Neural progenitor cell (in vitro differentiated cells): ENCODE data around the gene RBP5. TPM values are rescaled to one million over a fixed set of nuclear protein-coding genes. Genes with fewer than 3 reads are reported as not detected.

ENCODE experiments used
- DNase-seq: peaks from one replicate; pipeline ENCODE4 v3.0.0-alpha.2; 2016; ENCODE audit warnings: low spot score
- H2AFZ ChIP-seq: fragments of 200-600 bp; sonication (generic); replicated peaks from 2 replicates; pipeline ENCODE4 v1.6.1; 2016; ENCODE audit warnings: antibody characterized with exemption
- H3F3A ChIP-seq: fragments of 200-600 bp; sonication (generic); 2 replicates; pipeline ENCODE4 v1.6.1; 2016; ENCODE audit warnings: antibody characterized with exemption, low read depth
- H3K27ac ChIP-seq: fragments of 200-600 bp; sonication (generic); 2 replicates; pipeline ENCODE4 v1.5.1; 2016; ENCODE audit warnings: mild to moderate bottlenecking
- H3K27me3 ChIP-seq: fragments of 200-600 bp; sonication (generic); 2 replicates; pipeline ENCODE4 v1.6.1; 2016; ENCODE audit warnings: mild to moderate bottlenecking, moderate library complexity
- H3K36me3 ChIP-seq: fragments of 200-600 bp; sonication (generic); 2 replicates; pipeline ENCODE4 v1.5.1; 2016
- H3K4me1 ChIP-seq: fragments of 200-600 bp; sonication (generic); 2 replicates; pipeline ENCODE4 v1.6.1; 2016; ENCODE audit warnings: mixed run types
- H3K4me2 ChIP-seq: fragments of 200-600 bp; sonication (generic); 2 replicates; pipeline ENCODE4 v1.6.1; 2016
- H3K4me3 ChIP-seq: fragments of 200-600 bp; sonication (generic); 2 replicates; pipeline ENCODE4 v1.5.1; 2016
- H3K79me2 ChIP-seq: fragments of 200-600 bp; sonication (generic); 2 replicates; pipeline ENCODE4 v1.6.1; 2016; ENCODE audit warnings: low read depth
- H3K9ac ChIP-seq: fragments of 200-600 bp; sonication (generic); 2 replicates; pipeline ENCODE4 v1.6.1; 2016
- H3K9me3 ChIP-seq: fragments of 200-600 bp; sonication (generic); 2 replicates; pipeline ENCODE4 v1.5.1; 2016; ENCODE audit warnings: low read depth
- H4K20me1 ChIP-seq: fragments of 200-600 bp; sonication (generic); 2 replicates; pipeline ENCODE4 v1.6.1; 2016; ENCODE audit warnings: low read depth
- H3K27ac Mint-ChIP-seq: 3 replicates; pipeline ENCODE4 v1.8.0; 2021; ENCODE audit warnings: mixed read lengths
- H3K27me3 Mint-ChIP-seq: 2 replicates; pipeline ENCODE4 v1.8.0; 2022; ENCODE audit warnings: low read depth, mild to moderate bottlenecking, inconsistent platforms, moderate library complexity, mixed read lengths; ENCODE audit not compliant: insufficient read depth
- H3K36me3 Mint-ChIP-seq: 3 replicates; pipeline ENCODE4 v1.8.0; 2021; ENCODE audit warnings: mixed read lengths
- H3K4me1 Mint-ChIP-seq: 3 replicates; pipeline ENCODE4 v1.8.0; 2021; ENCODE audit warnings: mixed read lengths
- H3K4me3 Mint-ChIP-seq: 3 replicates; pipeline ENCODE4 v1.8.0; 2021; ENCODE audit warnings: mild to moderate bottlenecking, moderate library complexity, mixed read lengths
- H3K9me3 Mint-ChIP-seq: 3 replicates; pipeline ENCODE4 v1.8.0; 2020; ENCODE audit warnings: mixed read lengths
- EZH2 ChIP-seq: fragments of 200-600 bp; sonication (generic); IDR thresholded peaks from 2 replicates; pipeline ENCODE4 v1.6.1; 2017; ENCODE audit warnings: antibody characterized with exemption, mild to moderate bottlenecking, moderate library complexity
- EZH2phosphoT487 ChIP-seq: fragments of 200-600 bp; sonication (generic); IDR thresholded peaks from 2 replicates; pipeline ENCODE4 v1.6.1; 2017; ENCODE audit warnings: antibody characterized with exemption
- small RNA-seq: library from RNA; depleted of rRNA; stranded (forward); fragments of <200 nt; gene quantifications from one replicate; pipeline ENCODE3, GENCODE V24; 2015
- total RNA-seq: library from RNA; depleted of rRNA; stranded (reverse); fragments of >200 nt; gene quantifications from 2 replicates; pipeline ENCODE4 v1.2.3, GENCODE V29; 2015; ENCODE audit warnings: low replicate concordance
- TF ChIP-seq, protein P1 (sequence below): fragments of 200-600 bp; sonication (generic); IDR thresholded peaks from 2 replicates; pipeline ENCODE4 v1.5.1; 2017; ENCODE audit warnings: antibody characterized with exemption, mild to moderate bottlenecking

RBP5 gene
- total RNA-seq, 1 donor from 2014 or later, result not detected

DNA sequence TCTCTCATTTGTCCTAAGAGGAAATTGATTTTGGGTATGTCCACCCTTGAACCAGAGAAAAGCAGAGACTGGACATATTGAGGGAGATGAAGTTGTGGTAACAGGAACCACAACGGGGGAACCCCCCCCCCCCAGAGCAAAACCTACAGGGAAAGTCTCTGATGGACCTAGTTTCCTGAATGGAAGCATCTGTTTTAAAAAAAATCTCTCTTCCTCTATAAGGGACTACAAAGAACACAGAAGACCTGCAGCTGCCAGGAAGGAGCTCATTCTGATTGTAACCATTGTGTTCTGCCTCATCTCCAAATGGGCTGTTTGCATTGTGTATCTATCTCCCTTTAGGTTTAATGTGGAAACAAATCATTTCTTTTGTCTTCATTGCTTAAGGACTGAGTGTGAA, 54.7 kb downstream of the RBP5 start:
- TF ChIP-seq EZH2, result no peak
- TF ChIP-seq EZH2phosphoT487, result no peak
- TF ChIP-seq, protein P1, sequence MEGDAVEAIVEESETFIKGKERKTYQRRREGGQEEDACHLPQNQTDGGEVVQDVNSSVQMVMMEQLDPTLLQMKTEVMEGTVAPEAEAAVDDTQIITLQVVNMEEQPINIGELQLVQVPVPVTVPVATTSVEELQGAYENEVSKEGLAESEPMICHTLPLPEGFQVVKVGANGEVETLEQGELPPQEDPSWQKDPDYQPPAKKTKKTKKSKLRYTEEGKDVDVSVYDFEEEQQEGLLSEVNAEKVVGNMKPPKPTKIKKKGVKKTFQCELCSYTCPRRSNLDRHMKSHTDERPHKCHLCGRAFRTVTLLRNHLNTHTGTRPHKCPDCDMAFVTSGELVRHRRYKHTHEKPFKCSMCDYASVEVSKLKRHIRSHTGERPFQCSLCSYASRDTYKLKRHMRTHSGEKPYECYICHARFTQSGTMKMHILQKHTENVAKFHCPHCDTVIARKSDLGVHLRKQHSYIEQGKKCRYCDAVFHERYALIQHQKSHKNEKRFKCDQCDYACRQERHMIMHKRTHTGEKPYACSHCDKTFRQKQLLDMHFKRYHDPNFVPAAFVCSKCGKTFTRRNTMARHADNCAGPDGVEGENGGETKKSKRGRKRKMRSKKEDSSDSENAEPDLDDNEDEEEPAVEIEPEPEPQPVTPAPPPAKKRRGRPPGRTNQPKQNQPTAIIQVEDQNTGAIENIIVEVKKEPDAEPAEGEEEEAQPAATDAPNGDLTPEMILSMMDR, result no peak
- H4K20me1 ChIP-seq, result no peaks in the 10 kb centered on the region
- H3K27me3 Mint-ChIP-seq, result peaks cover 3% of the 10 kb centered on the region
- no peak overlapping the region for H3K4me3 ChIP-seq
- H3K4me2 ChIP-seq, result no peak overlapping the region
- H3K36me3 Mint-ChIP-seq, result no peaks in the 10 kb centered on the region
- H2AFZ ChIP-seq, result no peak overlapping the region
- no peak overlapping the region for H3K9ac ChIP-seq
- no peak overlapping the region for H3K27ac Mint-ChIP-seq
- H3K4me1 ChIP-seq, result peaks cover 4% of the 10 kb centered on the region
- H3K79me2 ChIP-seq, result no peaks in the 10 kb centered on the region
- no peaks in the 10 kb centered on the region for H3K36me3 ChIP-seq
- no peaks in the 10 kb centered on the region for H3K27me3 ChIP-seq
- H3F3A ChIP-seq, result no peaks in the 10 kb centered on the region
- H3K9me3 ChIP-seq, result no peaks in the 10 kb centered on the region
- no peak for DNase-seq
- H3K4me1 Mint-ChIP-seq, result no peaks in the 10 kb centered on the region
- no peak overlapping the region for H3K4me3 Mint-ChIP-seq
- no peaks in the 10 kb centered on the region for H3K9me3 Mint-ChIP-seq
- H3K27ac ChIP-seq, result no peak overlapping the region

Small RNA genes within 50 kb of the gene (small RNA-seq; reads per million reads assigned to genes)
- gene RNU6-485P, result not detected

Other genes starting within 250 kb of the RBP5 start
- gene LRRC23, start 224.1 kb downstream of the RBP5 start, total RNA-seq, result 4.1 and 5.2 TPM in 2 replicates
- 82.2 and 136 TPM in 2 replicates for gene ENO2, start 214.3 kb downstream of the RBP5 start, total RNA-seq
- gene ATN1, start 200.9 kb downstream of the RBP5 start, total RNA-seq, result 8.9 and 28.7 TPM in 2 replicates
- gene RNU7-1, start 185.1 kb downstream of the RBP5 start, total RNA-seq, result not detected in 2 replicates
- 314 and 399 TPM in 2 replicates for gene C12orf57, start 184.9 kb downstream of the RBP5 start, total RNA-seq
- 4.4 and 6.0 TPM in 2 replicates for gene PTPN6, start 177.5 kb downstream of the RBP5 start, total RNA-seq
- 214 and 291 TPM in 2 replicates for gene PHB2, start 158.2 kb downstream of the RBP5 start, total RNA-seq
- gene EMG1, start 158.0 kb downstream of the RBP5 start, total RNA-seq, result 27.3 and 32.0 TPM in 2 replicates
- gene LPCAT3, start 110.4 kb downstream of the RBP5 start, total RNA-seq, result 18.1 and 32.6 TPM in 2 replicates
- 0.56 and 2.1 TPM in 2 replicates for gene C1S, start 68.2 kb downstream of the RBP5 start, total RNA-seq
- gene C1R, start 36.4 kb downstream of the RBP5 start, total RNA-seq, result 3.3 and 8.8 TPM in 2 replicates
- 18.3 and 32.2 TPM in 2 replicates for gene C1RL, start 19.7 kb downstream of the RBP5 start, total RNA-seq
- 24.0 and 36.9 TPM in 2 replicates for gene CLSTN3, start 1.5 kb upstream of the RBP5 start, total RNA-seq
- gene PEX5, start 60.8 kb upstream of the RBP5 start, total RNA-seq, result 20.2 and 46.1 TPM in 2 replicates
- not detected in 2 replicates for gene ACSM4, start 175.2 kb upstream of the RBP5 start, total RNA-seq